ENCODE measurements around the gene CPA1. TPM values are rescaled to one million over a fixed set of nuclear protein-coding genes. Genes with fewer than 3 reads are reported as not detected.

Gene CPA1
- total RNA-seq, 1 experiment from 2014 or later = not detected

DNA sequence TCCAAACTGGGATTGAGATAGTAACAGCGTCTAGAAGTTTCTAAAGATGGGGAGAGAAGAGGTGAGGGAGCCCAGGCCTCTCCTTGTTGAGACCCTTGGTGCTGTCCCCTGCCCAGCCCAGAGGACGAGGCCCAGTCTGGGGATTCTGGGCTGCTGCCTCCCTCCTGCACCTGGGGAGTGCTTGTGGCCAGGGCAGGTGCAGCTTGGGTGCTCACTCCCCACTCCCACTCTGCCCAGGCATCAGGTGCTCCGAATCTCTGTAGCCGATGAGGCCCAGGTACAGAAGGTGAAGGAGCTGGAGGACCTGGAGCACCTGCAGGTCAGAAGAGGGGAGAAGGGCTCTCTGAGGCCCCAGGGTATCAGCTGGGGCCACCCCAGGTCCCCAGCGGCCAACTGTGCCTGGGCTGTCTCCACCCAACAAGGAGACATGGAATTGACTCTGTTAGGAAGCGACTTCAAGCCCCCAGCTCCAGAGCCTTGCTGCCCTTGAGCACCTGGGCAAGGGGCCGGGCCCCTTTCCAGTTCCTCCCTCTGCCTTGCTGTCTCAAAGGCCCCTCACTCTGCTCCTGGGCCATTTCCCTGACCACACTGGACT lies 664 bp downstream of the CPA1 start:
- no peak overlapping the region for H3K56ac ChIP-seq (ENCODE audit: insufficient read length, low read depth, low read length)
- H2BK15ac ChIP-seq (ENCODE audit: low read depth, low read length) = no peak overlapping the region; the same call in 1 of the 2 replicates
- no peak overlapping the region for H2BK5ac ChIP-seq (ENCODE audit: insufficient read length, low read length)
- H2BK12ac ChIP-seq (ENCODE audit: insufficient read length, low read depth, low read length) = no peak overlapping the region
- H4K8ac ChIP-seq (replicated peaks; ENCODE audit: insufficient read length, low read depth, low read length) = no peak overlapping the region
- no peaks in the 10 kb centered on the region for H3K27me3 ChIP-seq (ENCODE audit: insufficient read depth, low read length)
- no CpG with 5 or more reads among the region's 7 CpGs for WGBS (ENCODE audit: extremely low coverage, insufficient read length, low lambda C conversion rate)
- no peak overlapping the region for H2BK120ac ChIP-seq (ENCODE audit: low read depth, low read length, poor library complexity, severe bottlenecking)
- H4K91ac ChIP-seq (ENCODE audit: insufficient read length, low read depth, low read length) = no peak overlapping the region
- no peak overlapping the region for H3K9ac ChIP-seq (ENCODE audit: extremely low read depth, insufficient read length, low read length)
- H3K23ac ChIP-seq (ENCODE audit: insufficient read length, low read depth, low read length) = no peak overlapping the region
- H3K23me2 ChIP-seq (ENCODE audit: insufficient read length, low read depth, low read length, poor library complexity, severe bottlenecking) = no peaks in the 10 kb centered on the region
- no peak overlapping the region for H3K14ac ChIP-seq (ENCODE audit: insufficient read depth, low read length)
- no peaks in the 10 kb centered on the region for H3K79me1 ChIP-seq (ENCODE audit: insufficient read depth, low read depth, low read length, poor library complexity, severe bottlenecking)
- H3K9me3 ChIP-seq (ENCODE audit: control insufficient read depth, low read depth, low read length) = no peaks in the 10 kb centered on the region
- no peak overlapping the region for H2AK5ac ChIP-seq (ENCODE audit: insufficient read length, low read length)
- Mint-ChIP-seq H3K27me3 (ENCODE audit: low read depth) (peaks cover 5% of the 10 kb centered on the region), H3K9me3 (peaks cover 13 to 20% of the 10 kb centered on the region in 2 experiments), H3K4me3 (no peak overlapping the region), H3K36me3 (ENCODE audit: insufficient read depth in 1 of 3, low read depth in 3 of 3) (peaks cover 9 to 15% (median 13%) of the 10 kb centered on the region in 3 experiments), H3K4me1 (peaks cover 4 to 10% of the 10 kb centered on the region in 2 experiments; a peak in 3 of 4 replicates), H3K27ac (no peak overlapping the region)
- H2AFZ ChIP-seq (ENCODE audit: low read length) = no peak overlapping the region
- DNase-seq = no peak
- TF ChIP-seq, protein P1, sequence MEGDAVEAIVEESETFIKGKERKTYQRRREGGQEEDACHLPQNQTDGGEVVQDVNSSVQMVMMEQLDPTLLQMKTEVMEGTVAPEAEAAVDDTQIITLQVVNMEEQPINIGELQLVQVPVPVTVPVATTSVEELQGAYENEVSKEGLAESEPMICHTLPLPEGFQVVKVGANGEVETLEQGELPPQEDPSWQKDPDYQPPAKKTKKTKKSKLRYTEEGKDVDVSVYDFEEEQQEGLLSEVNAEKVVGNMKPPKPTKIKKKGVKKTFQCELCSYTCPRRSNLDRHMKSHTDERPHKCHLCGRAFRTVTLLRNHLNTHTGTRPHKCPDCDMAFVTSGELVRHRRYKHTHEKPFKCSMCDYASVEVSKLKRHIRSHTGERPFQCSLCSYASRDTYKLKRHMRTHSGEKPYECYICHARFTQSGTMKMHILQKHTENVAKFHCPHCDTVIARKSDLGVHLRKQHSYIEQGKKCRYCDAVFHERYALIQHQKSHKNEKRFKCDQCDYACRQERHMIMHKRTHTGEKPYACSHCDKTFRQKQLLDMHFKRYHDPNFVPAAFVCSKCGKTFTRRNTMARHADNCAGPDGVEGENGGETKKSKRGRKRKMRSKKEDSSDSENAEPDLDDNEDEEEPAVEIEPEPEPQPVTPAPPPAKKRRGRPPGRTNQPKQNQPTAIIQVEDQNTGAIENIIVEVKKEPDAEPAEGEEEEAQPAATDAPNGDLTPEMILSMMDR (conservative IDR thresholded peaks at IDR 0.05) = no peak
- no peaks in the 10 kb centered on the region for H3K4me1 ChIP-seq (ENCODE audit: insufficient read depth, low read length)
- H3K4ac ChIP-seq (ENCODE audit: low read depth, low read length) = no peak overlapping the region
- H3T11ph ChIP-seq (ENCODE audit: low read length) = no peak overlapping the region
- H4K5ac ChIP-seq (ENCODE audit: insufficient read length, low read depth, low read length) = no peak overlapping the region
- no peaks in the 10 kb centered on the region for H3K79me2 ChIP-seq (ENCODE audit: insufficient read depth, low read length)
- H3K18ac ChIP-seq (ENCODE audit: insufficient read length, low read depth, low read length) = no peak overlapping the region
- H3K27ac ChIP-seq (ENCODE audit: insufficient read length, low read depth, low read length) = no peak overlapping the region
- no peak overlapping the region for H3K4me2 ChIP-seq (ENCODE audit: insufficient read depth, insufficient read length, low read length)
- H2BK20ac ChIP-seq (ENCODE audit: low read depth, low read length, poor library complexity, severe bottlenecking) = no peak overlapping the region
- no peaks in the 10 kb centered on the region for H4K20me1 ChIP-seq (ENCODE audit: control insufficient read depth, insufficient read depth, insufficient read length)
